ENCODE results near the gene KRT6B.

Gene KRT6B

GRCh38 chr12:52436828-52437474 lies 15.0 kb downstream of the KRT6B start:
- no peak for TF ChIP-seq POLR2A (IDR thresholded peaks at IDR 0.05; ENCODE audit: extremely low read depth, insufficient read length)
- TF ChIP-seq MAX (IDR thresholded peaks at IDR 0.05; ENCODE audit: low read depth, low read length): no peak
- TF ChIP-seq, protein P1, sequence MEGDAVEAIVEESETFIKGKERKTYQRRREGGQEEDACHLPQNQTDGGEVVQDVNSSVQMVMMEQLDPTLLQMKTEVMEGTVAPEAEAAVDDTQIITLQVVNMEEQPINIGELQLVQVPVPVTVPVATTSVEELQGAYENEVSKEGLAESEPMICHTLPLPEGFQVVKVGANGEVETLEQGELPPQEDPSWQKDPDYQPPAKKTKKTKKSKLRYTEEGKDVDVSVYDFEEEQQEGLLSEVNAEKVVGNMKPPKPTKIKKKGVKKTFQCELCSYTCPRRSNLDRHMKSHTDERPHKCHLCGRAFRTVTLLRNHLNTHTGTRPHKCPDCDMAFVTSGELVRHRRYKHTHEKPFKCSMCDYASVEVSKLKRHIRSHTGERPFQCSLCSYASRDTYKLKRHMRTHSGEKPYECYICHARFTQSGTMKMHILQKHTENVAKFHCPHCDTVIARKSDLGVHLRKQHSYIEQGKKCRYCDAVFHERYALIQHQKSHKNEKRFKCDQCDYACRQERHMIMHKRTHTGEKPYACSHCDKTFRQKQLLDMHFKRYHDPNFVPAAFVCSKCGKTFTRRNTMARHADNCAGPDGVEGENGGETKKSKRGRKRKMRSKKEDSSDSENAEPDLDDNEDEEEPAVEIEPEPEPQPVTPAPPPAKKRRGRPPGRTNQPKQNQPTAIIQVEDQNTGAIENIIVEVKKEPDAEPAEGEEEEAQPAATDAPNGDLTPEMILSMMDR (IDR thresholded peaks at IDR 0.05; ENCODE audit: low read depth, low read length): no peak
- TF ChIP-seq MYC (IDR thresholded peaks at IDR 0.05; ENCODE audit: low read depth, low read length): no peak
- no peak overlapping the region for H3K4me3 ChIP-seq (ENCODE audit: low read depth, low read length)
- no peak for DNase-seq (ENCODE audit: low read depth)

- TF ChIP-seq MYC (IDR thresholded peaks at IDR 0.05; ENCODE audit: low read depth, low read length) (no peak), POLR2A (IDR thresholded peaks at IDR 0.05; ENCODE audit: extremely low read depth, insufficient read length) (no peak), MAX (IDR thresholded peaks at IDR 0.05; ENCODE audit: low read depth, low read length) (no peak)
- TF ChIP-seq, protein P1 (IDR thresholded peaks at IDR 0.05; ENCODE audit: low read depth, low read length): no peak
- DNase-seq (ENCODE audit: low read depth): no peak
- H3K4me3 ChIP-seq (ENCODE audit: low read depth, low read length): no peak overlapping the region
Observed at GRCh38 chr12:52436000-52436827, 15.7 kb downstream of the KRT6B start.

DNA sequence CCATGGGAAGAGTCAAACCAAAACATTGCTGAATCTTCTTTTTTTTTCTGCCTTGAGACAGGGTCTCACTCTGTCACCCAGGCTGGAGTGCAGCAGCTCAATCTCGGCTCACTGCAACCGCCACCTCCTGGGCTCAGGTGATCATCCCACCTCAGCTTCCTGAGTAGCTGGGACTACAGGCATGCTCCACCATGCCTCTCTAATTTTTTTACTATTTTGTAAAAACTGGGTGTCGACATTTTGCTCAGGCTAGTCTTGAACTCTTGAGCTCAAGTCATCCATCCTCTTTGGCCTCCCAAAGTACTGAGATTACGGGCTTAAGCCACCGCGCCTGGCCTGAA lies 16.3 kb downstream of the KRT6B start:
- TF ChIP-seq, protein P1 (IDR thresholded peaks at IDR 0.05; ENCODE audit: low read depth, low read length): no peak
- TF ChIP-seq POLR2A (IDR thresholded peaks at IDR 0.05; ENCODE audit: extremely low read depth, insufficient read length): no peak
- no peak for TF ChIP-seq MAX (IDR thresholded peaks at IDR 0.05; ENCODE audit: low read depth, low read length)
- TF ChIP-seq MYC (IDR thresholded peaks at IDR 0.05; ENCODE audit: low read depth, low read length): no peak
- no peak overlapping the region for H3K4me3 ChIP-seq (ENCODE audit: low read depth, low read length)
- DNase-seq (ENCODE audit: low read depth): no peak

- DNase-seq (ENCODE audit: low read depth): no peak
- H3K4me3 ChIP-seq (ENCODE audit: low read depth, low read length): no peak overlapping the region
- TF ChIP-seq POLR2A (IDR thresholded peaks at IDR 0.05; ENCODE audit: extremely low read depth, insufficient read length) (no peak), MYC (IDR thresholded peaks at IDR 0.05; ENCODE audit: low read depth, low read length) (no peak), MAX (IDR thresholded peaks at IDR 0.05; ENCODE audit: low read depth, low read length) (no peak)
- TF ChIP-seq, protein P1 (IDR thresholded peaks at IDR 0.05; ENCODE audit: low read depth, low read length): no peak
Observed at GRCh38 chr12:52434760-52435530, 17.0 kb downstream of the KRT6B start.

DNA sequence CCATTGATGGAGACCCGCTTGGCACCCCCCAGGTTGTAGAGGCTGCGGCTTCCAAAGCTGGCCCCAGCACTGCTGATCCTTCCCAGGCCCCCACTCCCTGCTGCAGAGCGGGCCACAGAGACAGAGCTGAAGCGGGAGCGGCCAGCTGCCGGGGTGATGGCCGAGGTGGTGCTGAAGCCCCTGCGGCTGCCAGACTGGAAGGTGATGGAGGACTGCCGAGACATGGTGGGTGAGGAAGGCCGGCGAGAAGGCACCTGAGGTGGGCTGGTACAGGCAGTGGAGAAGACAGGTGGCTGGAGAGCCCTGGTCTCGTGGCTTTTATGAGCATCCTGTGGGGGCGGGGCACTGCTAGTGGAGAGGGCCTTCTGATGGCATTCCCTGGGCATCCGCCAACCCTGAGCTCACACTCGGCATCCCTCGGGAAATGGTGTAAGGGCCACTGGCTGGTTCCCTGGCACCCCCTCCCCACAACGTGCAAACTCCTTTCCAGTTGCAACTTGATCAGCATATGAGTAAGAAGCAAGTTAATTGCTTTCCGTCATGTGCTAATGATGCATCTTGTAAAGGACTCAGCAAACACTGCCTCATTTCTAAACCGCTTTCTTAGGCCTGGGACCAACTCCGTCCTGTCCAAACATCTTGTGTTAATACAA lies 17.7 kb downstream of the KRT6B start, which contains the start of gene KRT75:
TSS of gene KRT75 (minus strand) at position 291 of the 653 bp plus-strand sequence. CDS start at position 224, 67 bp downstream.
- TF ChIP-seq MAX (IDR thresholded peaks at IDR 0.05; ENCODE audit: low read depth, low read length) (no peak), POLR2A (IDR thresholded peaks at IDR 0.05; ENCODE audit: extremely low read depth, insufficient read length) (no peak)
- TF ChIP-seq, protein P1 (IDR thresholded peaks at IDR 0.05; ENCODE audit: low read depth, low read length): no peak
- DNase-seq (ENCODE audit: low read depth): no peak
- no peak within 1 kb of the TSS for H3K4me3 ChIP-seq (ENCODE audit: low read depth, low read length)
